CD4-positive, alpha-beta T cell treated with Interleukin-10 for 1 hour (primary cell): ENCODE data around the gene WDR1.
A peak's percentile ranks its signal among the peaks of the same experiment; 100 is the strongest.

Source experiments
- DNase-seq: peaks from one replicate; pipeline ENCODE4 v3.0.0-alpha.2; 2020

The WDR1 gene

GRCh38 chr4:10097906-10098779, 18.5 kb downstream of the WDR1 start:
- DNase-seq: no peak

- no peak for DNase-seq
These were observed 19.6 kb downstream of the WDR1 start for GRCh38 chr4:10096978-10097335.

DNA sequence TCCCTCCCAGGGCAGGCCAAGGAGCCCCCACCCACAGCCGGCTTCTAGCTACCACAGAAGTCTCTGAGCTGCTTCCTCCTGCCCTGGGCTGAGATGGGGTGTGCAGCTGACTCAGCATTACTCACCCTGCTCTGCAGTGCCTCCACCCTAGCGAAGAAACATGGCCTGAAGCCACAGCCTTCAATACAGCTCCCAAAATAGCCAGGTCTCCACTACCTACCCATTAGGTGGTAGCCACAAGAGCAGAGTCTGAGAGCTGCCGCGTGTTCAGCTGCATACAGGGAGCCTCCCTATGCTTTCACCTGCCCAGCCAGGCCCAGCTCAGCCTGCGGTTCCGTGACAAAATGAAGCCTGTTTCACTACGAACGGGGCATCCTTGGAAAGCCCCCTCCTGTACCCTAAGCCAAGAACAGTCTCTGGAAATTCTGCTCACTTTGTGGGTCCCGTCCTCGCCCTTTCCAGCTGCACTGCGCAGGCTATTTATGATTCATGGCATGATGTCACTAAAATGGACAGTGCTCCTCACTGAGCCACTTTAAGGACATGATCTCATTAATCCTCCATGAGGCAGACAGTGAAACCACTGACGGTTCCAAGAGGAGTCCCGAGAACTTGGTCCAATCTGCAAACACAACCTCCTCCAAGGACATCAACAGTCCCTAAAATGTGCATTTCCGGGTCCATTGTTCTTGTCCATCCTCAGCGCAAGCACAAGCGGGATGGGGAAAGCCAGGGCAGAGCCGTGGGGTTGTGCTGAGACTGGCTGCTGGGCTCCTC, 20.2 kb downstream of the WDR1 start:
- DNase-seq: peak; percentile 76

DNA sequence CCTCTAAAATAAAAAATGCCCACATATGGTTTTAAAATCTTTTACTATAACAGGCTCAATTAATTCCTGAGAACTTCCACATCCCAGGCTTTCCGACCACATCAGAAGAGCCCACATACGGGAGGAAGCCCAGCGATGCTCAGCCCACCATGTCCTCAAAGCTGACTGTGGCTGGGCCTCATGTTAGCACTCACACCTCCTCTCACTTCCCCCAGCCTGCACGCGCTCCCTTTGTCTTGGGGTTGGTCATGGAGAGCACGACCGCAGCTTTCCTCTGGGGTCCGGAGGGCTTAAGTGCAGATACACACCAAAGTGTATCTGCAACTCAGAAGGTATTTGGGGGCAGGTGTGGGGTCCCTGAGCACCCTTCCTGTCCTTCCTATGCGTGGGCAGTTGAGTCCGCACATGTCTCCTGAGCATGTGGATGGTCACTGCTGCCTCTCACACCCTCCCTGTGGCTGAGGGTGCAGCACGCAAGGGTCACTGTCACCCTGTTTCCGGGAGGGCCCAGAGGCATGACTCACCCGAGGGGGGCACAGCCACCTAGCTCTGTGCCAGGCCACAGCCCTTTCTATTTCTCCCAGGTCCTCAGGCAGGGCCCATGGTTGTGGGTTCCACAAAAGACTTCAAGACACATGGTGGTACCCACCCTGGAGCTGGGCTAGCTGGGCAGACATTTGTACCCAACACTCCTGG, 21.2 kb downstream of the WDR1 start:
- no peak for DNase-seq

DNA sequence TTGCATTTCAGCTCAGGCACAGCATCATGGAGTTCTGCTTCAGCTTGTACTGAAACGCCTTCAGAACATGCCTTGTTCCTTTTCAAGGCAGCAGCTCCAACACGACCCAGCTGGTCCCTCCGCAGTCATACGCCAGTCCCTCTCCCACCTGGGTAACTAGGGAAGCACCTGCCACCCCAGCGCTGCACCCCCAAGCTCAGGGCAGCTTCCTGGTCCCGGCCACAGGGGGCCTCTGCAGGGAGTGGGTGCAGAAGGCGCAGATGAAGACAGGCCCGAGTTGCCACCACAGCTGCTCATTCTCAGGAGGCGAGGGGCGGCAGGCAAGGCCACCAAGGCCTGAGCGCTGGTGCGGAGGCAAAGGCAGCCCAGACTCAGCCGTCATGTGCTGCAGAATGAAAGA, 21.8 kb downstream of the WDR1 start:
- no peak for DNase-seq

DNA sequence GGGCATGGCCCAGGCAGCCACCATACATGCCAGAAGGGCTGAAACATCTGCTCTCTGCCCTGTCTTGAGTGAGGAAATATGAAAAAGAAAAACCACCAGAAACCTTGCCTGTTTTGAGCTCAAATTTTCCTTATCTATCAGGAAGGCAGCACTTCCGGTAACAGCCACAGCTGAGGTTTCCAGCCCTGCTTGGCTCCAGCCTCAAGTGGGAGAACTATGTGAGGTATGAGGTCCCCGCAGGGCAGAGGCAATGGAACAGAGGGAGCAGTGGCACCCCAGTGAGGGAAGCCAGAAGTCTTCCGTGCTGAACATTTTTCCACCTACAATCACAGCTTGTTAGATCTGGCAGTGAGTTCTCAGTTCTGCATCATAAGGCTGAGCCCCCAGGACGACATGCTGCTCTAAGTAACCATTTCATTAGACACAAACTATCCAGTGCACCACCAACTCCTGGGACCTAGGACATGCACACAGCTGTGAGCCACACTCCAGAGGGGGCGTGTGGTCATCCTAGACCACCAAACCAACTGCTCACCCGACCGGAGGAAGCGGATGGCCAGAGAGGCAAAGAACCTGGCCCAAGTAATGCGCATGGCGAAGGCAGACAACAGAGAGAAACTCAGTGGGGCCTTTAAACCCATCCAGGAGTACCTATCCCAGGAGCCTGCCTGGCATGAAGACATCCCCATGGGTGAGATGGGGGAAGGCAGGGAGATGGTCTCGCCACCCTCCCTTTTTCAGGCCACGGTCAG, 22.6 kb downstream of the WDR1 start:
- no peak for DNase-seq

GRCh38 chr4:10093271-10093621, 23.4 kb downstream of the WDR1 start:
- no peak for DNase-seq

GRCh38 chr4:10092481-10093270, 23.9 kb downstream of the WDR1 start:
- no peak for DNase-seq

DNA sequence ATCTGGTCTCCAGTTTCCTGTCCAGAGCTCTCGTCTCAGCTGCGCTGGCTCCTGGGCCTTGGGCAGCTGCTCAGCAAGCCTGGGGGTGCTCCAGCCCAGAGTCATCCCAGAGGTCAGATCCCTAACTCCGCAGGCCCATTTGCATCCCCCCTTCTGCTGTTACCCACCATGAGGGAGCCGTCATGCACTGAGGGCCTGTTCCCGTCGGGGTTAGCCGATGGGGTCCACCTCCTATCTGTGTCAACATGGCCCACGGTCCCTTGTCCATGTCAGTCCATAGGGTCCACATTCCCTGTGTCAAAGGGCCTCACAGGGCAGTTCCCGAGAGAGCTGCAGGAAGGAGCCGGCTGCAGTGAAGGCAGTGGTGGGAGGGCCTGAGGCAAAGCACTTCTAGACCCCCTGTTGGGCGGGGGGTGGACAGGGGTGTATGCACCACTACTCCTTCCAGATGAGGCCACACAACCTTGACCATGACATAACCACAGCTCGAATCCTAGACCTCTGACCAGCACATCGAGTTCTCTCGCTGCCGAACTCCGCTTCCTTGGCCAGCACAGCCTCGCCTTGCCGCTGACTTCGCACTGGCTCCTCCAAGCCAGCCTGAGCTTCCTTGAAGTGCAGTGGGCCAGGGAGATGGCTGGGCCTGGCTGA, 24.9 kb downstream of the WDR1 start:
- no peak for DNase-seq

- no peak for DNase-seq
These were observed 25.9 kb downstream of the WDR1 start for GRCh38 chr4:10090467-10091250.

- DNase-seq: no peak
These were observed 27.3 kb downstream of the WDR1 start for GRCh38 chr4:10089346-10089745.

GRCh38 chr4:10088135-10089010, 28.2 kb downstream of the WDR1 start:
- DNase-seq: no peak

- DNase-seq: no peak
These were observed 29.3 kb downstream of the WDR1 start for GRCh38 chr4:10087152-10087791.

DNA sequence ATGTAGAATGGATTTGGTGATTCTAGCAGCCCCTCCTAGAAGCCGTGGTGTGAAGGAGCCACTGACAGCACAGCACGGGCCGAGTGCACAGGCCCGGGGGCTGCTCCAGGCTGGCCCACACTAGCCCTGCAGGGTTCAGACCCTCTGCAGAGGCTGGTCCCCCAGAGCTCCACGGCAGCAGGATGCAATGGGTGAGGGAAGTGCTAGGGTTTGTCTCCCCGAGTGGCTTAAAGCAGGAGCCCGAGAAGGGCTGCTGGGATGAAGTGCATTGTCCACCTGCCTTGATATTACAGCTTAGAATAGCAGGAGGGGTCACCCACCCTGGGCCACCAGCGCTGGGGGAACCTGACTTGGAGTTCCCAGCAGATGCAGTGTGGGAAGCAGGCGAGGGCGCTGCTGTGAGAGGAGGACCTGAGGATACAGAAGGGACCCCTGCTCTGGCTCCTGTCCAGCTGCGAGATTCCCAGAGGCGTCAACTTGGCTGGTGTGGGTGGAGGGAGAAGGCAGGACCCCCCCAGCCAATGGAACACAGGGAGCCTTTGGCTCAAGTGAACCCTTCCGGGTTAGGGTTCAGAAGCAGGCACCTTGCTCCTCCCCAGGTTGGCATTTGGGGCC, 30.0 kb downstream of the WDR1 start:
- DNase-seq: no peak

DNA sequence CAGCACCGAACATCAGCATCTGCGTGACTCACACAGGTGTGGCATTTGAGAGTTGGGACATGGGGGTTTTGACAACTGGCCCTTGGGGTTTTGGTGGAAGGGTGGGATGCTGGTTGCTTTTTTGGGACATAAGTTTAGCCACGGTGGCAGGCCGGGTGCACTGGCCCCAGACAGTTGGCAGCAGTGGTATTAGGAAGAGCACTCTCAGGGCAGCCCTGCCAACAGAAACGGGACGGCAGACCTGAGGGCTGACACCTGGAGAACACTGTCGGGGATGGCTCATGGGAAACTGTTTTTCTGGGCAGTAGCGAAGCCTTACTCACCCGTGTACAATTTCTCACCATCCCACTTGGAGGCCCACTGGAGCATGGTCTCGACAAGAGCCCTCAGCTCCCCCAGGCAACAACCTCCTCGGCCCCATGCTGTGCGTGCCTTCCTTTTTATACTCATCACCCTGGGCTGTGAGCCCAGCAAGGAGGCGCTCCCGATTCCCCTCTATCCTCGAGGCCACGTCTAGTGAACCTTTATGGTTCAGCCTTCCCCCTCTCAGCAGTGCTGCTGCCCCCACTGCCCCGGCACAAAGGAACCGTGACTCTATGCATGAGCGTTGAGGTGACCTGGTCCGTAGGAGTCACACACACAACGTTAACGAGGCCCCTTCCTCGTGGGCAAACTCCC, 30.6 kb downstream of the WDR1 start:
- no peak for DNase-seq

DNA sequence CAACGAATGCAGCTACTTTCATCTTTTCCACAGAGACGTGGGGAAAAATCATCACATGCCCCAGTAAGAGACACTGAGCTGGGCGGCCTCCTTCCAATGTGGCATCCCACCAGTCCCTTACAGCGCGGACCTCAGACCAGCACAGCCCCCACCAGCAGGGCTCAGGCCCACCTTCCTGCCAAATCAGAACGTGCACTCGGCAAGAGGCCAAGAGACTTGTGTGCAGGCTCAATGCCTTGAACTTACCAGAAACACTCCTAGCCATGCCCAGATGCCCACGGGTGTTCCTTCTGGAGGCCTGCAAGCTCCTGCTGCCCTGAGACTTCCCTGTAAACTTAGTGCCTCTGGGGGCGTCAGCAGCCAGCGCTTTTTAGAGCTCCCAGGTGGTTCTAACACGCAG, 31.2 kb downstream of the WDR1 start:
- DNase-seq: no peak

GRCh38 chr4:10084651-10085358, 31.8 kb downstream of the WDR1 start:
- DNase-seq: no peak
